Keratinocyte (primary cell): ENCODE data around the gene PSME4.
"Not testable (repeated sequence)": the region's sequence is repeated elsewhere in the genome, so short reads cannot be mapped to it uniquely, and the experiment has no call there.

ENCODE experiments used
- EZH2 ChIP-seq: IDR thresholded peaks from one replicate; pipeline ENCODE4 v1.6.1; 2012; ENCODE audit warnings: inconsistent platforms, mild to moderate bottlenecking, low read length, moderate library complexity
- TF ChIP-seq, protein P1 (sequence below), 3 experiments: IDR thresholded peaks in 1 of 3; conservative IDR thresholded peaks in 1 of 3; optimal IDR thresholded peaks in 1 of 3; 2 replicates in 2 of 3; 3 replicates in 1 of 3; pipeline versions ENCODE3 to v1.5.1; 2011; ENCODE audit warnings: low read length in 3 of 3, mild to moderate bottlenecking in 3 of 3, moderate library complexity in 2 of 3, control low read depth in 1 of 3, inconsistent platforms in 1 of 3; ENCODE audit not compliant: insufficient read depth in 2 of 3; ENCODE audit errors: extremely low read depth in 1 of 3

- TF ChIP-seq, protein P1, sequence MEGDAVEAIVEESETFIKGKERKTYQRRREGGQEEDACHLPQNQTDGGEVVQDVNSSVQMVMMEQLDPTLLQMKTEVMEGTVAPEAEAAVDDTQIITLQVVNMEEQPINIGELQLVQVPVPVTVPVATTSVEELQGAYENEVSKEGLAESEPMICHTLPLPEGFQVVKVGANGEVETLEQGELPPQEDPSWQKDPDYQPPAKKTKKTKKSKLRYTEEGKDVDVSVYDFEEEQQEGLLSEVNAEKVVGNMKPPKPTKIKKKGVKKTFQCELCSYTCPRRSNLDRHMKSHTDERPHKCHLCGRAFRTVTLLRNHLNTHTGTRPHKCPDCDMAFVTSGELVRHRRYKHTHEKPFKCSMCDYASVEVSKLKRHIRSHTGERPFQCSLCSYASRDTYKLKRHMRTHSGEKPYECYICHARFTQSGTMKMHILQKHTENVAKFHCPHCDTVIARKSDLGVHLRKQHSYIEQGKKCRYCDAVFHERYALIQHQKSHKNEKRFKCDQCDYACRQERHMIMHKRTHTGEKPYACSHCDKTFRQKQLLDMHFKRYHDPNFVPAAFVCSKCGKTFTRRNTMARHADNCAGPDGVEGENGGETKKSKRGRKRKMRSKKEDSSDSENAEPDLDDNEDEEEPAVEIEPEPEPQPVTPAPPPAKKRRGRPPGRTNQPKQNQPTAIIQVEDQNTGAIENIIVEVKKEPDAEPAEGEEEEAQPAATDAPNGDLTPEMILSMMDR (optimal IDR thresholded peaks at IDR 0.05 in 1 of 3, IDR thresholded peaks at IDR 0.05 in 1 of 3, conservative IDR thresholded peaks at IDR 0.05 in 1 of 3; ENCODE audit: extremely low read depth in 1 of 3, insufficient read depth in 2 of 3, low read length in 3 of 3), result not testable (repeated sequence)
- not testable (repeated sequence) for TF ChIP-seq EZH2
Observed at GRCh38 chr2:53851052-53851757, 119.6 kb downstream of the PSME4 start.
